WTC11 (cell line): ENCODE results near the gene RHOBTB1. TPM values are rescaled to one million over a fixed set of nuclear protein-coding genes. Genes with fewer than 3 reads are reported as not detected.
A peak's percentile ranks its signal among the peaks of the same experiment; 100 is the strongest.

Experiments
- ATAC-seq: fragments of 200-7000 bp; cut with Tn5 transposase; 2 replicates; pipeline ENCODE4 v1.10.0; 2021; ENCODE audit warnings: mild to moderate bottlenecking, moderate library complexity
- CTCF ChIA-PET: fragments of 300-600 bp; sonication (Branson Sonifier 250); formaldehyde crosslinking; loops from one replicate; lab custom pipeline; 2021; ENCODE audit warnings: antibody characterized with exemption; lab: Charles Lee
- POLR2A ChIA-PET: fragments of 350-600 bp; sonication (Branson Sonifier 250); formaldehyde crosslinking; loops from one replicate; lab custom pipeline; 2021; ENCODE audit warnings: antibody characterized with exemption; lab: Charles Lee
- DNase-seq: peaks from one replicate; pipeline ENCODE4 v3.0.0; 2021; ENCODE audit warnings: low spot score
- H3K27ac Mint-ChIP-seq: 2 replicates; pipeline ENCODE4 v1.8.0; 2021; ENCODE audit warnings: mixed read lengths
- H3K27me3 Mint-ChIP-seq: 2 replicates; pipeline ENCODE4 v1.8.0; 2021; ENCODE audit warnings: low read depth, mild to moderate bottlenecking, moderate library complexity, mixed read lengths
- H3K36me3 Mint-ChIP-seq: 2 replicates; pipeline ENCODE4 v1.8.0; 2021; ENCODE audit warnings: mixed read lengths
- H3K4me1 Mint-ChIP-seq: 2 replicates; pipeline ENCODE4 v1.8.0; 2022; ENCODE audit warnings: mixed read lengths
- H3K4me3 Mint-ChIP-seq: 2 replicates; pipeline ENCODE4 v1.8.0; 2021; ENCODE audit warnings: mild to moderate bottlenecking, moderate library complexity, mixed read lengths
- H3K9me3 Mint-ChIP-seq: 2 replicates; pipeline ENCODE4 v1.8.0; 2021; ENCODE audit warnings: mixed read lengths
- AR ChIP-seq: fragments of 250-450 bp; sonication (Bioruptor Pico); IDR thresholded peaks from 2 replicates; pipeline ENCODE4 v1.9.0; 2021; ENCODE audit warnings: mild to moderate bottlenecking
- ARID4B ChIP-seq: sonication (generic); formaldehyde crosslinking; IDR thresholded peaks from 2 replicates; pipeline ENCODE4 v1.8.0; 2023; ENCODE audit warnings: missing genetic modification reagents, mild to moderate bottlenecking, borderline replicate concordance
- ATF1 ChIP-seq: sonication (generic); formaldehyde crosslinking; IDR thresholded peaks from 2 replicates; pipeline ENCODE4 v1.8.1; 2023; ENCODE audit warnings: mild to moderate bottlenecking, moderate library complexity, missing genetic modification reagents
- CTCF ChIP-seq: fragments of 200-600 bp; IDR thresholded peaks from 2 replicates; pipeline ENCODE4 v1.8.0; 2022; ENCODE audit warnings: antibody characterized with exemption
- KAT7 ChIP-seq: sonication (generic); formaldehyde crosslinking; IDR thresholded peaks from 2 replicates; pipeline ENCODE4 v1.8.1; 2023; ENCODE audit warnings: missing genetic modification reagents, mild to moderate bottlenecking, borderline replicate concordance
- NFATC4 ChIP-seq: fragments of 250-450 bp; sonication (Bioruptor Pico); IDR thresholded peaks from 2 replicates; pipeline ENCODE4 v1.9.0; 2021; ENCODE audit warnings: mild to moderate bottlenecking
- OVOL2 ChIP-seq: fragments of 250-450 bp; sonication (Bioruptor Pico); IDR thresholded peaks from 2 replicates; pipeline ENCODE4 v1.9.0; 2021; ENCODE audit warnings: mild to moderate bottlenecking, borderline replicate concordance
- RORB ChIP-seq: fragments of 250-450 bp; sonication (Bioruptor Pico); IDR thresholded peaks from 2 replicates; pipeline ENCODE4 v1.9.0; 2021; ENCODE audit warnings: mild to moderate bottlenecking
- SMAD4 ChIP-seq: sonication (generic); formaldehyde crosslinking; IDR thresholded peaks from 2 replicates; pipeline ENCODE4 v1.8.0; 2022; ENCODE audit warnings: mild to moderate bottlenecking, missing genetic modification reagents
- USF1 ChIP-seq: sonication (generic); formaldehyde crosslinking; IDR thresholded peaks from 2 replicates; pipeline ENCODE4 v1.8.0; 2022; ENCODE audit warnings: mild to moderate bottlenecking, missing genetic modification reagents
- ZNF121 ChIP-seq: sonication (generic); formaldehyde crosslinking; IDR thresholded peaks from 2 replicates; pipeline ENCODE4 v1.8.0; 2023; ENCODE audit warnings: missing genetic modification reagents
- ZNF232 ChIP-seq: sonication (generic); formaldehyde crosslinking; IDR thresholded peaks from 2 replicates; pipeline ENCODE4 v1.8.0; 2022; ENCODE audit warnings: mild to moderate bottlenecking, missing genetic modification reagents
- ZNF396 ChIP-seq: fragments of 250-450 bp; sonication (Bioruptor Pico); IDR thresholded peaks from 2 replicates; pipeline ENCODE4 v1.8.0; 2021; ENCODE audit warnings: mild to moderate bottlenecking, moderate library complexity, borderline replicate concordance
- ZNF423 ChIP-seq: fragments of 250-450 bp; sonication (Bioruptor Pico); IDR thresholded peaks from 2 replicates; pipeline ENCODE4 v2.1.2; 2022; ENCODE audit warnings: mild to moderate bottlenecking, moderate library complexity
- total RNA-seq: library from RNA; stranded (reverse); gene quantifications from 3 replicates; pipeline ENCODE4 v1.2.3, GENCODE V29; 2021

RHOBTB1 gene
- total RNA-seq, 1 experiment from 2014 or later: 6.9 TPM

GRCh38 chr10:60892571-60892970, 51.4 kb downstream of the RHOBTB1 start (continued):
- no peak for TF ChIP-seq AR (CRISPR knock-in tag)

GRCh38 chr10:60890811-60891210, 53.2 kb downstream of the RHOBTB1 start:
- DNase-seq: no peak
- Mint-ChIP-seq H3K27me3 (no peaks in the 10 kb centered on the region), H3K4me3 (no peak overlapping the region), H3K36me3 (peaks cover 9% of the 10 kb centered on the region; the same call in 1 of the 2 replicates), H3K27ac (no peak overlapping the region), H3K9me3 (no peaks in the 10 kb centered on the region), H3K4me1 (no peaks in the 10 kb centered on the region)
- no peak for TF ChIP-seq KAT7 (CRISPR knock-in tag)
- no peak for TF ChIP-seq USF1 (CRISPR knock-in tag)
- no peak for TF ChIP-seq ZNF396
- TF ChIP-seq ZNF121: no peak
- TF ChIP-seq ATF1: no peak
- no peak for TF ChIP-seq ZNF232 (CRISPR knock-in tag)
- TF ChIP-seq ZNF423 (CRISPR knock-in tag): no peak
- TF ChIP-seq NFATC4: no peak
- TF ChIP-seq OVOL2 (CRISPR knock-in tag): no peak
- TF ChIP-seq RORB (CRISPR knock-in tag): no peak
- no peak for TF ChIP-seq SMAD4
- CTCF ChIA-PET: no interaction called here
- POLR2A ChIA-PET: interaction anchor here (0.5 kb wide), 1 partner anchor 52 kb away, joined by 4 read pairs; no protein-coding TSS in a partner anchor
- no peak for ATAC-seq

- TF ChIP-seq ARID4B: no peak
- 0 out of 2 replicates have a peak, but pooled peaks have one; percentile 23 for TF ChIP-seq CTCF
- TF ChIP-seq, all 79 proteins: peak for 1
- Mint-ChIP-seq H3K27me3 (no peaks in the 10 kb centered on the region), H3K4me1 (peaks cover 25% of the 10 kb centered on the region), H3K9me3 (peaks cover 4% of the 10 kb centered on the region), H3K27ac (no peak overlapping the region; the same call in 1 of the 2 replicates), H3K4me3 (no peak overlapping the region), H3K36me3 (peaks cover 16% of the 10 kb centered on the region; the same call in 1 of the 2 replicates)
- ChIA-PET POLR2A (interaction anchor here (0.6 kb wide), 1 partner anchor 489 kb away, joined by 3 read pairs; no protein-coding TSS in a partner anchor), CTCF (interaction anchor here (0.9 to 1.5 kb wide), 6 partner anchors 11 to 307 kb away, joined by 3 to 7 read pairs (median 4); no protein-coding TSS in a partner anchor)
- peak; percentile 86 for ATAC-seq
- DNase-seq: no peak
Measured at GRCh38 chr10:60883187-60883586, 60.8 kb downstream of the RHOBTB1 start.
